CD14-positive monocyte (primary cell): ENCODE data around the gene SLC26A2. TPM values are rescaled to one million over a fixed set of nuclear protein-coding genes. Genes with fewer than 3 reads are reported as not detected.

Source experiments
- DNase-seq, 3 donors: peaks; one replicate each; pipeline ENCODE4 v3.0.0-alpha.2; 2011 to 2022
- H2AFZ ChIP-seq: 2 replicates; pipeline ENCODE4 v1.6.0; 2012; ENCODE audit warnings: mild to moderate bottlenecking, low read depth, low read length, inconsistent platforms; ENCODE audit not compliant: insufficient read depth, poor library complexity, severe bottlenecking
- H3K27ac ChIP-seq, 2 donors: 1 replicate in 1 of 2; 2 replicates in 1 of 2; pipeline ENCODE4 v1.5.1; 2012 to 2013; ENCODE audit warnings: low read length in 2 of 2, control low read depth in 1 of 2, inconsistent platforms in 1 of 2, low read depth in 1 of 2, mild to moderate bottlenecking in 1 of 2
- H3K27me3 ChIP-seq, 2 donors: one replicate each; pipeline versions ENCODE4 v1.6.0 to v1.6.1; 2011 to 2013; ENCODE audit warnings: low read length in 2 of 2; ENCODE audit not compliant: control insufficient read depth in 2 of 2, insufficient read depth in 2 of 2
- H3K36me3 ChIP-seq, 2 donors: replicated peaks in 1 of 2; 1 replicate in 1 of 2; 2 replicates in 1 of 2; pipeline versions ENCODE4 v1.5.1 to v1.6.1; 2012 to 2013; ENCODE audit warnings: low read length in 2 of 2, control low read depth in 1 of 2, inconsistent platforms in 1 of 2, mild to moderate bottlenecking in 1 of 2; ENCODE audit not compliant: insufficient read depth in 2 of 2, control insufficient read depth in 1 of 2
- H3K4me1 ChIP-seq, 2 donors: 1 replicate in 1 of 2; 2 replicates in 1 of 2; pipeline versions ENCODE4 v1.5.1 to v1.6.1; 2012 to 2013; ENCODE audit warnings: low read length in 2 of 2, control low read depth in 1 of 2, inconsistent platforms in 1 of 2, mild to moderate bottlenecking in 1 of 2, moderate library complexity in 1 of 2; ENCODE audit not compliant: insufficient read depth in 2 of 2, control insufficient read depth in 1 of 2
- H3K4me2 ChIP-seq: replicated peaks from 2 replicates; pipeline ENCODE3; 2012; ENCODE audit warnings: low read length, moderate library complexity, mild to moderate bottlenecking; ENCODE audit not compliant: poor library complexity, severe bottlenecking; ENCODE audit errors: extremely low read depth
- H3K4me3 ChIP-seq, 3 experiments: fragments of 200-600 bp in 1 of 3; sonication (generic) in 1 of 3; replicated peaks in 1 of 3; 1 replicate in 2 of 3; 2 replicates in 1 of 3; pipeline ENCODE4 v1.5.1; 2011 to 2013; ENCODE audit warnings: low read length in 3 of 3, mild to moderate bottlenecking in 3 of 3, control low read depth in 2 of 3, low read depth in 2 of 3, inconsistent platforms in 1 of 3, moderate library complexity in 1 of 3
- H3K79me2 ChIP-seq: 2 replicates; pipeline ENCODE4 v1.6.0; 2012; ENCODE audit warnings: mild to moderate bottlenecking, control low read depth, inconsistent platforms, low read length, moderate library complexity; ENCODE audit not compliant: insufficient read depth
- H3K9ac ChIP-seq: 2 replicates; pipeline ENCODE4 v1.6.0; 2017; ENCODE audit warnings: low read length, mild to moderate bottlenecking; ENCODE audit not compliant: insufficient read depth, poor library complexity, severe bottlenecking
- H3K9me3 ChIP-seq, 2 donors: replicated peaks in 1 of 2; 1 replicate in 1 of 2; 2 replicates in 1 of 2; pipeline versions ENCODE4 v1.5.1 to v1.6.1; 2012 to 2013; ENCODE audit warnings: low read length in 2 of 2, control low read depth in 1 of 2; ENCODE audit not compliant: control insufficient read depth in 1 of 2, insufficient read depth in 1 of 2
- H4K20me1 ChIP-seq: 2 replicates; pipeline ENCODE4 v1.6.0; 2012; ENCODE audit warnings: mild to moderate bottlenecking, low read length, control low read depth, moderate library complexity; ENCODE audit not compliant: insufficient read depth
- H3K27ac Mint-ChIP-seq, 7 donors: one replicate each; pipeline ENCODE4 v1.8.0; 2020; ENCODE audit warnings: mild to moderate bottlenecking in 7 of 7, mixed read lengths in 7 of 7, moderate library complexity in 6 of 7, inconsistent platforms in 2 of 7
- H3K27me3 Mint-ChIP-seq, 3 donors: one replicate each; pipeline ENCODE4 v1.8.0; 2021 to 2022; ENCODE audit warnings: low read depth in 3 of 3, mild to moderate bottlenecking in 3 of 3, mixed read lengths in 3 of 3, moderate library complexity in 3 of 3, inconsistent platforms in 1 of 3
- H3K36me3 Mint-ChIP-seq, 2 donors: one replicate each; pipeline ENCODE4 v1.8.0; 2020; ENCODE audit warnings: mixed read lengths in 2 of 2, inconsistent platforms in 1 of 2, mild to moderate bottlenecking in 1 of 2
- H3K4me1 Mint-ChIP-seq: one replicate; pipeline ENCODE4 v1.8.0; 2020; ENCODE audit warnings: mild to moderate bottlenecking, mixed read lengths
- H3K4me3 Mint-ChIP-seq, 2 donors: one replicate each; pipeline ENCODE4 v1.8.0; 2020; ENCODE audit warnings: mild to moderate bottlenecking in 2 of 2, mixed read lengths in 2 of 2, moderate library complexity in 1 of 2
- H3K9me3 Mint-ChIP-seq, 7 donors: one replicate each; pipeline ENCODE4 v1.8.0; 2020 to 2022; ENCODE audit warnings: mixed read lengths in 7 of 7, mild to moderate bottlenecking in 6 of 7, moderate library complexity in 6 of 7, inconsistent platforms in 2 of 7
- WGBS: methylation state at CpG from one replicate; pipeline ENCODE4 v1.1.5; 2013; ENCODE audit warnings: missing lambda C conversion rate; ENCODE audit not compliant: insufficient coverage; 5-methylcytosine and 5-hydroxymethylcytosine counted together
- intact Hi-C, 2 donors: fragments of 100-400 bp; cut with micrococcal nuclease; formaldehyde crosslinking; loops; one replicate each; pipeline versions ENCODE4 v1.15.0 to v1.15.1; 2023
- polyA plus RNA-seq, 3 donors: library from polyadenylated mRNA; depleted of rRNA in 1 of 3; unstranded in 2 of 3; stranded (reverse) in 1 of 3; fragments of 300-500 nt in 2 of 3; fragments of >200 nt in 1 of 3; fragmentation: Illumina TruSeq in 2 of 3; gene quantifications; 1 replicate in 2 of 3; 2 replicates in 1 of 3; pipeline ENCODE4 v1.2.3, GENCODE V29; 2012 to 2021
- TF ChIP-seq, protein P1 (sequence below): fragments of 200-600 bp; IDR thresholded peaks from one replicate; pipeline ENCODE4 v1.8.0; 2022; ENCODE audit warnings: antibody characterized with exemption, mild to moderate bottlenecking

SLC26A2 gene
- polyA plus RNA-seq, 3 donors: 1.9 to 3.6 (median 3.1) TPM

GRCh38 chr5:149982505-149982904, 21.9 kb downstream of the SLC26A2 start:
- Histone ChIP-seq H3K79me2 (no peaks in the 10 kb centered on the region), H3K4me3 (no peak overlapping the region), H3K4me2 (no peak overlapping the region), H3K9me3 (no peaks in the 10 kb centered on the region), H2AFZ (no peak overlapping the region), H4K20me1 (no peaks in the 10 kb centered on the region), H3K27ac (no peak overlapping the region), H3K4me1 (no peaks in the 10 kb centered on the region), H3K36me3 (peaks cover 31 to 58% of the 10 kb centered on the region in 2 donors), H3K9ac (no peak overlapping the region), H3K27me3 (no peaks in the 10 kb centered on the region)
- H3K9me3 Mint-ChIP-seq: no peaks in the 10 kb centered on the region
- H3K4me3 Mint-ChIP-seq: no peak overlapping the region
- intact Hi-C loops: no loop called here
- H3K27ac Mint-ChIP-seq: no peak overlapping the region
- DNase-seq: no peak
- no peaks in the 10 kb centered on the region for H3K4me1 Mint-ChIP-seq
- H3K27me3 Mint-ChIP-seq: no peaks in the 10 kb centered on the region
- peaks cover 45 to 51% of the 10 kb centered on the region in 2 donors for H3K36me3 Mint-ChIP-seq
- TF ChIP-seq, protein P1, sequence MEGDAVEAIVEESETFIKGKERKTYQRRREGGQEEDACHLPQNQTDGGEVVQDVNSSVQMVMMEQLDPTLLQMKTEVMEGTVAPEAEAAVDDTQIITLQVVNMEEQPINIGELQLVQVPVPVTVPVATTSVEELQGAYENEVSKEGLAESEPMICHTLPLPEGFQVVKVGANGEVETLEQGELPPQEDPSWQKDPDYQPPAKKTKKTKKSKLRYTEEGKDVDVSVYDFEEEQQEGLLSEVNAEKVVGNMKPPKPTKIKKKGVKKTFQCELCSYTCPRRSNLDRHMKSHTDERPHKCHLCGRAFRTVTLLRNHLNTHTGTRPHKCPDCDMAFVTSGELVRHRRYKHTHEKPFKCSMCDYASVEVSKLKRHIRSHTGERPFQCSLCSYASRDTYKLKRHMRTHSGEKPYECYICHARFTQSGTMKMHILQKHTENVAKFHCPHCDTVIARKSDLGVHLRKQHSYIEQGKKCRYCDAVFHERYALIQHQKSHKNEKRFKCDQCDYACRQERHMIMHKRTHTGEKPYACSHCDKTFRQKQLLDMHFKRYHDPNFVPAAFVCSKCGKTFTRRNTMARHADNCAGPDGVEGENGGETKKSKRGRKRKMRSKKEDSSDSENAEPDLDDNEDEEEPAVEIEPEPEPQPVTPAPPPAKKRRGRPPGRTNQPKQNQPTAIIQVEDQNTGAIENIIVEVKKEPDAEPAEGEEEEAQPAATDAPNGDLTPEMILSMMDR: no peak

DNA sequence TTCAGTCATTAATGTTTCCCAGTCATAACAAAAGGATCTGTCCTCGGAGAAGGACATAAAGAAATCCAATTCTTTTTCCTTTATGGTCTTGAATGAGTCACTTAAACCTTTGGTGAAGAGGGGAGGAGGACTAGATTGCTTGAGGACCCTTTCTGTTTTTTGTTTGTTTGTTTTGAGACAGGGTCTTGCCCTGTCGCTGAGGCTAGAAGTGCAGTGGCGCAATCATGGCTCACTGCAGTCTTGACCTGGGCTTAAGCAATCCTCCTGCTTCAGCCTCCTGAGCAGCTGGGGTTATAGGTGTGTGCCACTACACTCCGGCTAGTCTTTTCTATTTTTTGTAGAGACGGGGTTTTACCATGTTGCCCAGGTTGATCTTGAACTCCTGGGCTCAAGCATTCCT, 27.6 kb downstream of the SLC26A2 start:
- peaks cover 2 to 9% of the 10 kb centered on the region in 2 donors for H3K36me3 ChIP-seq
- 94% methylated on average over 2 of the region's 5 CpGs for WGBS
- no peaks in the 10 kb centered on the region for H4K20me1 ChIP-seq
- no peak overlapping the region for H3K27ac ChIP-seq
- H3K9me3 ChIP-seq: no peaks in the 10 kb centered on the region
- intact Hi-C loops: no loop called here
- no peaks in the 10 kb centered on the region for H3K27me3 ChIP-seq
- H2AFZ ChIP-seq: no peak overlapping the region
- DNase-seq: no peak
- H3K4me2 ChIP-seq: no peak overlapping the region
- no peaks in the 10 kb centered on the region for H3K79me2 ChIP-seq
- Mint-ChIP-seq H3K4me3 (no peak overlapping the region), H3K9me3 (no peaks in the 10 kb centered on the region), H3K27me3 (no peaks in the 10 kb centered on the region), H3K36me3 (peaks cover 7% of the 10 kb centered on the region in 2 donors), H3K27ac (no peak overlapping the region), H3K4me1 (no peaks in the 10 kb centered on the region)
- TF ChIP-seq, protein P1: no peak
- H3K4me1 ChIP-seq: no peaks in the 10 kb centered on the region
- no peak overlapping the region for H3K9ac ChIP-seq
- H3K4me3 ChIP-seq: no peak overlapping the region
